Glutamatergic neuron (in vitro differentiated cells): ENCODE measurements around the gene MAN2B1. TPM values are rescaled to one million over a fixed set of nuclear protein-coding genes. Genes with fewer than 3 reads are reported as not detected.
"Not testable (repeated sequence)": the region's sequence is repeated elsewhere in the genome, so short reads cannot be mapped to it uniquely, and the experiment has no call there.

ENCODE experiments used
- DNase-seq: peaks from one replicate; pipeline ENCODE4 v3.0.0; 2022
- H3K27ac Mint-ChIP-seq: one replicate; pipeline ENCODE4 v1.8.0; 2020; ENCODE audit warnings: mild to moderate bottlenecking, mixed read lengths, inconsistent platforms; ENCODE audit not compliant: unreplicated experiment
- H3K27me3 Mint-ChIP-seq: one replicate; pipeline ENCODE4 v1.8.0; 2020; ENCODE audit warnings: mild to moderate bottlenecking, moderate library complexity, mixed read lengths, inconsistent platforms; ENCODE audit not compliant: unreplicated experiment
- H3K36me3 Mint-ChIP-seq: one replicate; pipeline ENCODE4 v1.8.0; 2020; ENCODE audit warnings: mild to moderate bottlenecking, mixed read lengths, inconsistent platforms; ENCODE audit not compliant: unreplicated experiment
- H3K4me1 Mint-ChIP-seq: one replicate; pipeline ENCODE4 v1.8.0; 2020; ENCODE audit warnings: mild to moderate bottlenecking, low read depth, mixed read lengths, inconsistent platforms; ENCODE audit not compliant: unreplicated experiment
- H3K4me3 Mint-ChIP-seq: one replicate; pipeline ENCODE4 v1.8.0; 2020; ENCODE audit warnings: mild to moderate bottlenecking, mixed read lengths, inconsistent platforms; ENCODE audit not compliant: unreplicated experiment
- H3K9me3 Mint-ChIP-seq: one replicate; pipeline ENCODE4 v1.8.0; 2020; ENCODE audit warnings: mild to moderate bottlenecking, moderate library complexity, mixed read lengths, inconsistent platforms; ENCODE audit not compliant: unreplicated experiment
- CTCF ChIP-seq: fragments of 200-600 bp; sonication (generic); IDR thresholded peaks from one replicate; pipeline ENCODE4 v1.5.0; 2021; ENCODE audit not compliant: partially characterized antibody, unreplicated experiment
- total RNA-seq: library from RNA; stranded (reverse); fragmentation: NEBNext Ultra II Directional; extraction: Animal tissue kit (Norgen Biotek cat#: 25700); gene quantifications from one replicate; pipeline ENCODE4 v1.2.1, GENCODE V29; 2021; ENCODE audit not compliant: unreplicated experiment

The MAN2B1 gene
- total RNA-seq, 1 donor from 2014 or later: 72.2 TPM

- H3K4me1 Mint-ChIP-seq: no peaks in the 10 kb centered on the region
- TF ChIP-seq CTCF: no peak
- H3K9me3 Mint-ChIP-seq: peaks cover 6% of the 10 kb centered on the region
- peaks cover 13% of the 10 kb centered on the region for H3K27me3 Mint-ChIP-seq
- DNase-seq: peak; percentile 83
- H3K36me3 Mint-ChIP-seq: peaks cover 3% of the 10 kb centered on the region
- peak within 1 kb of the TSS; percentile 64 for H3K27ac Mint-ChIP-seq
- peak within 1 kb of the TSS; percentile 94 for H3K4me3 Mint-ChIP-seq
Observed at GRCh38 chr19:12681074-12681987, 14.8 kb upstream of the MAN2B1 start, which contains the start of gene DHPS. Gene DHPS (minus strand): TSS chr19:12681880. CDS start chr19:12681766, 114 bp downstream.

GRCh38 chr19:12680034-12680433 lies 13.5 kb upstream of the MAN2B1 start:
- no peak for DNase-seq
- H3K4me3 Mint-ChIP-seq: peak overlapping the region; percentile 61
- no peaks in the 10 kb centered on the region for H3K36me3 Mint-ChIP-seq
- no peaks in the 10 kb centered on the region for H3K4me1 Mint-ChIP-seq
- no peak for TF ChIP-seq CTCF
- no peak overlapping the region for H3K27ac Mint-ChIP-seq
- peaks cover 11% of the 10 kb centered on the region for H3K27me3 Mint-ChIP-seq
- peaks cover 7% of the 10 kb centered on the region for H3K9me3 Mint-ChIP-seq

GRCh38 chr19:12678039-12678438 lies 11.5 kb upstream of the MAN2B1 start:
- H3K27me3 Mint-ChIP-seq, H3K27ac Mint-ChIP-seq, H3K36me3 Mint-ChIP-seq, H3K4me1 Mint-ChIP-seq, H3K9me3 Mint-ChIP-seq, DNase-seq, H3K4me3 Mint-ChIP-seq: not testable (repeated sequence)

GRCh38 chr19:12676928-12677327 lies 10.4 kb upstream of the MAN2B1 start:
- Mint-ChIP-seq H3K36me3 (no peaks in the 10 kb centered on the region), H3K4me1 (no peaks in the 10 kb centered on the region), H3K9me3 (peaks cover 11% of the 10 kb centered on the region), H3K27ac (no peak overlapping the region), H3K4me3 (no peak overlapping the region), H3K27me3 (peaks cover 12% of the 10 kb centered on the region)
- DNase-seq: no peak
- TF ChIP-seq CTCF: no peak

GRCh38 chr19:12676384-12676792 lies 9.8 kb upstream of the MAN2B1 start:
- Mint-ChIP-seq H3K36me3 (no peaks in the 10 kb centered on the region), H3K4me3 (no peak overlapping the region), H3K27ac (peak overlapping the region; percentile 68), H3K4me1 (no peaks in the 10 kb centered on the region), H3K9me3 (peaks cover 11% of the 10 kb centered on the region), H3K27me3 (peaks cover 12% of the 10 kb centered on the region)
- peak; percentile 94 for DNase-seq
- peak; percentile 90 for TF ChIP-seq CTCF
